MCF 10A (cell line): ENCODE measurements around the gene PRAMEF15. TPM values are rescaled to one million over a fixed set of nuclear protein-coding genes. Genes with fewer than 3 reads are reported as not detected.
"Not testable (repeated sequence)": the region's sequence is repeated elsewhere in the genome, so short reads cannot be mapped to it uniquely, and the experiment has no call there.

Experiments used
- BruUV-seq: library from RNA; stranded (reverse); fragments of 400-500 nt; replicated peaks from 2 replicates; lab custom pipeline; 2021; lab: Mats Ljungman, UMichigan
- CTCF ChIA-PET: fragments of 300-600 bp; sonication (Branson Sonifier 250); formaldehyde crosslinking; extraction: SDS; loops from one replicate; lab custom pipeline; 2021; ENCODE audit warnings: antibody characterized with exemption, inconsistent platforms; lab: Yijun Ruan, JAX
- POLR2A ChIA-PET: fragments of 300-600, 350-650 bp; sonication (Branson Sonifier 250); formaldehyde crosslinking; extraction: SDS; loops from one replicate; lab custom pipeline; 2020; ENCODE audit warnings: antibody characterized with exemption, inconsistent platforms; lab: Yijun Ruan, JAX
- DNase-seq: peaks from one replicate; pipeline ENCODE4 v3.0.0-alpha.2; 2018; ENCODE audit not compliant: unreplicated experiment
- H3K27ac Mint-ChIP-seq: one replicate; pipeline ENCODE4 v1.8.0; 2022; ENCODE audit warnings: mild to moderate bottlenecking, low read depth, mixed read lengths; ENCODE audit not compliant: unreplicated experiment
- H3K27me3 Mint-ChIP-seq: one replicate; pipeline ENCODE4 v1.8.0; 2022; ENCODE audit warnings: mixed read lengths; ENCODE audit not compliant: insufficient read depth, unreplicated experiment
- H3K36me3 Mint-ChIP-seq: one replicate; pipeline ENCODE4 v1.8.0; 2022; ENCODE audit warnings: mild to moderate bottlenecking, moderate library complexity, mixed read lengths; ENCODE audit not compliant: insufficient read depth, unreplicated experiment
- H3K4me1 Mint-ChIP-seq: one replicate; pipeline ENCODE4 v1.8.0; 2022; ENCODE audit warnings: mixed read lengths; ENCODE audit not compliant: insufficient read depth, unreplicated experiment
- H3K4me3 Mint-ChIP-seq: one replicate; pipeline ENCODE4 v1.8.0; 2022; ENCODE audit warnings: mild to moderate bottlenecking, moderate library complexity, mixed read lengths; ENCODE audit not compliant: unreplicated experiment
- H3K9me3 Mint-ChIP-seq: one replicate; pipeline ENCODE4 v1.8.0; 2022; ENCODE audit warnings: mixed read lengths; ENCODE audit not compliant: unreplicated experiment
- CTCF ChIP-seq: fragments of 200-600 bp; IDR thresholded peaks from one replicate; pipeline ENCODE4 v1.8.0; 2022; ENCODE audit warnings: antibody characterized with exemption, mild to moderate bottlenecking; ENCODE audit not compliant: unreplicated experiment
- intact Hi-C: fragments of 100-400 bp; cut with micrococcal nuclease; formaldehyde crosslinking; loops from 2 replicates; pipeline ENCODE4 v1.14.1; 2022
- total RNA-seq: library from RNA; stranded (reverse); gene quantifications from 2 replicates; pipeline ENCODE4 v1.2.3, GENCODE V29; 2022

Gene PRAMEF15
- total RNA-seq, 1 experiment from 2014 or later, result not detected

- intact Hi-C loops, H3K4me3 Mint-ChIP-seq, POLR2A ChIA-PET, DNase-seq, H3K36me3 Mint-ChIP-seq, H3K4me1 Mint-ChIP-seq, BruUV-seq, H3K9me3 Mint-ChIP-seq, CTCF ChIA-PET, H3K27ac Mint-ChIP-seq: not testable (repeated sequence)
- peaks cover 11% of the 10 kb centered on the region for H3K27me3 Mint-ChIP-seq
Observed at GRCh38 chr1:13342496-13342895, 27.1 kb downstream of the PRAMEF15 start.

- DNase-seq, intact Hi-C loops, H3K36me3 Mint-ChIP-seq, H3K4me3 Mint-ChIP-seq, POLR2A ChIA-PET, BruUV-seq, CTCF ChIA-PET, H3K4me1 Mint-ChIP-seq, H3K9me3 Mint-ChIP-seq, H3K27me3 Mint-ChIP-seq, H3K27ac Mint-ChIP-seq: not testable (repeated sequence)
Observed at GRCh38 chr1:13347034-13347433, 31.7 kb downstream of the PRAMEF15 start, which contains the start of gene PRAMEF14. Gene PRAMEF14, minus strand, starts transcription at chr1:13347134. Its CDS starts 1,820 bp downstream, at chr1:13345314.

- BruUV-seq, H3K9me3 Mint-ChIP-seq, intact Hi-C loops, CTCF ChIA-PET, POLR2A ChIA-PET, H3K4me1 Mint-ChIP-seq, H3K4me3 Mint-ChIP-seq, H3K27ac Mint-ChIP-seq, H3K27me3 Mint-ChIP-seq, H3K36me3 Mint-ChIP-seq: not testable (repeated sequence)
- DNase-seq, result peak; percentile 6
Observed at GRCh38 chr1:13353476-13353875, 38.1 kb downstream of the PRAMEF15 start.

- TF ChIP-seq CTCF, result peak; percentile 18
- H3K9me3 Mint-ChIP-seq, DNase-seq, BruUV-seq, H3K4me1 Mint-ChIP-seq, POLR2A ChIA-PET, H3K4me3 Mint-ChIP-seq, H3K27ac Mint-ChIP-seq, CTCF ChIA-PET, H3K27me3 Mint-ChIP-seq, intact Hi-C loops, H3K36me3 Mint-ChIP-seq: not testable (repeated sequence)
Observed at GRCh38 chr1:13354475-13354874, 39.1 kb downstream of the PRAMEF15 start.

GRCh38 chr1:13356774-13357173, 41.4 kb downstream of the PRAMEF15 start:
- H3K4me1 Mint-ChIP-seq, CTCF ChIA-PET, POLR2A ChIA-PET, H3K4me3 Mint-ChIP-seq, H3K27ac Mint-ChIP-seq, BruUV-seq, H3K9me3 Mint-ChIP-seq, H3K36me3 Mint-ChIP-seq, H3K27me3 Mint-ChIP-seq: not testable (repeated sequence)
- intact Hi-C loops, result loop anchor here (2.0 to 5.0 kb wide), 2 partner anchors 66 to 606 kb away; no protein-coding TSS in a partner anchor
- peak; percentile 65 for DNase-seq
- TF ChIP-seq CTCF, result peak; percentile 60

GRCh38 chr1:13362364-13362763, 47.0 kb downstream of the PRAMEF15 start:
- H3K4me1 Mint-ChIP-seq, H3K9me3 Mint-ChIP-seq, CTCF ChIA-PET, BruUV-seq, H3K36me3 Mint-ChIP-seq, H3K27me3 Mint-ChIP-seq, POLR2A ChIA-PET, H3K27ac Mint-ChIP-seq, H3K4me3 Mint-ChIP-seq, intact Hi-C loops, DNase-seq: not testable (repeated sequence)

GRCh38 chr1:13364928-13365327, 49.5 kb downstream of the PRAMEF15 start:
- not testable (repeated sequence) for DNase-seq, H3K4me3 Mint-ChIP-seq

GRCh38 chr1:13366536-13366935, 51.2 kb downstream of the PRAMEF15 start:
- H3K36me3 Mint-ChIP-seq, H3K9me3 Mint-ChIP-seq, intact Hi-C loops, DNase-seq, CTCF ChIA-PET, POLR2A ChIA-PET, H3K27ac Mint-ChIP-seq, BruUV-seq, H3K4me1 Mint-ChIP-seq, H3K4me3 Mint-ChIP-seq: not testable (repeated sequence)
- H3K27me3 Mint-ChIP-seq, result peaks cover 30% of the 10 kb centered on the region

More at GRCh38 chr1:13364928-13365327, 49.5 kb downstream of the PRAMEF15 start:
- BruUV-seq, H3K27ac Mint-ChIP-seq, intact Hi-C loops, CTCF ChIA-PET, H3K4me1 Mint-ChIP-seq, H3K9me3 Mint-ChIP-seq, POLR2A ChIA-PET, H3K36me3 Mint-ChIP-seq: not testable (repeated sequence)
- H3K27me3 Mint-ChIP-seq, result peaks cover 19% of the 10 kb centered on the region
